Measurements from ENCODE around the gene SAMD1. TPM values are rescaled to one million over a fixed set of nuclear protein-coding genes. Genes with fewer than 3 reads are reported as not detected.

Gene SAMD1
- total and polyA plus RNA-seq, 9 of the 15 experiments (the other 6 are each of a cell fraction or from before 2014, with no cell fraction given): 2.9 to 96.0 (median 43.5) TPM

- TF ChIP-seq TAF1 (IDR thresholded peaks at IDR 0.05; ENCODE audit: control insufficient read depth, extremely low read depth, insufficient read depth, low read length, severe bottlenecking) (peak; percentile 73), ZNF263 (CRISPR knock-in tag; IDR thresholded peaks at IDR 0.05; ENCODE audit: borderline replicate concordance) (peak; percentile 46; the same call in 1 of the 2 replicates), FOXA1 (IDR thresholded peaks at IDR 0.05; ENCODE audit: borderline replicate concordance) (no peak), KDM5B (IDR thresholded peaks at IDR 0.05; ENCODE audit: insufficient replicate concordance, low read depth, low read length) (peak; percentile 83), ZC3H11A (IDR thresholded peaks at IDR 0.05; ENCODE audit: low read depth, low read length) (no peak), JUN (IDR thresholded peaks at IDR 0.05; ENCODE audit: borderline replicate concordance, low read depth, low read length) (peak; percentile 36), JUN (CRISPR knock-in tag; IDR thresholded peaks at IDR 0.05; ENCODE audit: borderline replicate concordance) (no peak), GABPB2 (CRISPR knock-in tag; conservative IDR thresholded peaks at IDR 0.05) (no peak), CC2D1A (IDR thresholded peaks at IDR 0.05) (0 out of 2 replicates have a peak, but pooled peaks have one; percentile 27), CHD2 (IDR thresholded peaks at IDR 0.05; ENCODE audit: low read depth, low read length) (no peak), SMARCA5 (IDR thresholded peaks at IDR 0.05) (no peak), ZBTB43 (CRISPR knock-in tag; IDR thresholded peaks at IDR 0.05) (0 out of 2 replicates have a peak, but pooled peaks have one; percentile 36), ZNF668 (CRISPR knock-in tag; IDR thresholded peaks at IDR 0.05) (no peak), FOXA3 (CRISPR knock-in tag; conservative IDR thresholded peaks at IDR 0.05 in 1 of 2, IDR thresholded peaks at IDR 0.05 in 1 of 2) (0 out of 4 replicates have a peak, but pooled peaks of 1 of the 2 experiments have one; percentile 16), ZC3H8 (IDR thresholded peaks at IDR 0.05) (no peak), SUPT5H (IDR thresholded peaks at IDR 0.05) (peak; percentile 62; the same call in 1 of the 2 replicates), MEF2D (tag; conservative IDR thresholded peaks at IDR 0.05; ENCODE audit: low read depth) (no peak), MAFF (IDR thresholded peaks at IDR 0.05; ENCODE audit: low read length) (peak; percentile 44; the same call in 1 of the 2 replicates), ZNF316 (IDR thresholded peaks at IDR 0.05) (no peak), CHAMP1 (IDR thresholded peaks at IDR 0.05) (no peak), CBX5 (IDR thresholded peaks at IDR 0.05; ENCODE audit: borderline replicate concordance, low read depth) (0 out of 2 replicates have a peak, but pooled peaks have one; percentile 14), ETV1 (tag; conservative IDR thresholded peaks at IDR 0.05; ENCODE audit: low read depth) (peak; percentile 70), RB1 (IDR thresholded peaks at IDR 0.05; ENCODE audit: low read depth) (peak; percentile 48; the same call in 1 of the 2 replicates), NCOA1 (IDR thresholded peaks at IDR 0.05; ENCODE audit: low read depth) (peak; percentile 82), SP1 (CRISPR knock-in tag; IDR thresholded peaks at IDR 0.05) (peak; percentile 97), PHF20 (IDR thresholded peaks at IDR 0.05; ENCODE audit: partially characterized antibody) (peak; percentile 16)
These were observed 9.4 kb downstream of the SAMD1 start (continued) for GRCh38 chr19:14080887-14081796.
